ENCODE measurements around the gene UPF1.
"Not testable (repeated sequence)": the region's sequence is repeated elsewhere in the genome, so short reads cannot be mapped to it uniquely, and the experiment has no call there.

UPF1 gene

DNA sequence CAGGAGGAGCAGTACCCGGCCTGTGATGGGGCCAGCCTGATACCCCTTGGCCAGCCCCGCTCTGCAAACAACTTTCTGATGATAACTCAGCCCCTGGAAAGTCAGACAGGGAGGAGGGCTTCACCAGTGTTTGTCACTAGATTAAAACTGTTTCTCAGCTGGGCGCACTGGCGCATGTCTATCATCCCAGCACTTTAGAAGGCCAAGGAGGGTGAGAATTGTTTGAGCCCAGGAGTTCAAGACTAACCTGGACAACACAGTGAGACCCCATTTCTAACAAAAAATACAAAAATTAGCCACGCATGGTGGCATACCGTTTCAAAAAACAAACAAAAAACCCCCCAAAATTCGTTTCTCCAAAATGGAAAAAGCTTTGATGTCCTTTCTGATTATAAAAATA is 69.7 kb downstream of the UPF1 start:
- DNase-seq, result no peak

DNA sequence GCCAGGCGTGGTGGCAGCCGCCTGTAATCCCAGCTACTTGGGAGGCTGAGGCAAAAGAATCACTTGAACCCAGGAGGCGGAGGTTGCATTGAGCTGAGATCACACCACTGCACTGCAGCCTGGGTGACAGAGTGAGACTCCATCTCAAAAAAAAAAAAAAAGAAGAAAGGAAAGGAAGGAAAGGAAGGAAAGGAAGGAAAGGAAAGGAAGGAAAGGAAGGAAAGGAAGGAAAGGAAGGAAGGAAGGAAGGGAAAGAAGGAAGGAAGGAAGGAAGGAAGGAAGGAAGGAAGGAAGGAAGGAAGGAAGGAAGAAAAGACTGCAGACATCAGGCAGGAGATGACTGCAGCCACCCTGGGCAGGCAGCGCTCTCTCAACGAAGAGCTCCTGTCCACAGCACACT is 70.8 kb downstream of the UPF1 start:
- DNase-seq, result not testable (repeated sequence)

DNA sequence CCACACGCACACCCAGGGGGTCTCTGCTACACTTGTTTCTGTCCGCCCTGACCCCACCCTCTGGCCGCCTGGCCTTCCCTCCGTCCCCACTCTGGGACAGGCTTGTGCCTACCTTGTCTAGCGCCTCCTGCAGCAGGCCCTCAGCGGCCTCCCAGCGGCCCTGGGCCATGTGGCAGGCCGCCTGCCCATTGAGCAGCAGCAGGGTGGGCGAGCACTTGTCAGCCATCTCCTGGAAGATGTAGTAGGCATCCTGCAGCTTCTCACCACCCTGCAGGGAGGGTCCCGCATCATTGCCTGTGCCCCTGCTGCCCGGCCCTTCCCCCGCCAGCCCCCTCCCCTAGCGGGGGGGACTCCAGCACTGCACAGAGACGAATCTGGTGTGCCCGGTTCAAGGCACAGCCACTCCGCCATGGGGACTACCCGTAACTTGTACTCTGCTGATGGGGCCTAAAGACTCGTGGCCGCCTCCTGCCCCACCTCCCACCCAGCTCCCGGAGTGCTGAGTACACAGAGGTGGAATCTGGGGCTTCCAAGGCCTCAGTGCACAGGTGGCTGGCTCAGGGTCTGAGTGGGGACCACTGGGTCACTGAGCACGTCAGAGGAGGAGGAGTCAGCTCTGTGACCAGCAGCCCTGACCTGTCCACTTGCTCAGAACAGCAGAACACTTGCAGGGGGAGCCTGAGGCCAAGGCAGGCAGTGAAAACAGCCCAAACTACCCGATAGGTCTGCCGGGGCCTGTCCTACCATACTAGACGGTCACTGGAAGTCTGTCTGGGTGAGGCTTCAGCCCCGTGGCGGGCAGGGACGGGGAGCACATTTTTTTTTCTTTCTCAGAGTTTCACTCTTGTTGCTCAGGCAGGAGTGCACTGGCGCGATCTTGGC is 71.6 kb downstream of the UPF1 start:
- DNase-seq, result no peak

DNA sequence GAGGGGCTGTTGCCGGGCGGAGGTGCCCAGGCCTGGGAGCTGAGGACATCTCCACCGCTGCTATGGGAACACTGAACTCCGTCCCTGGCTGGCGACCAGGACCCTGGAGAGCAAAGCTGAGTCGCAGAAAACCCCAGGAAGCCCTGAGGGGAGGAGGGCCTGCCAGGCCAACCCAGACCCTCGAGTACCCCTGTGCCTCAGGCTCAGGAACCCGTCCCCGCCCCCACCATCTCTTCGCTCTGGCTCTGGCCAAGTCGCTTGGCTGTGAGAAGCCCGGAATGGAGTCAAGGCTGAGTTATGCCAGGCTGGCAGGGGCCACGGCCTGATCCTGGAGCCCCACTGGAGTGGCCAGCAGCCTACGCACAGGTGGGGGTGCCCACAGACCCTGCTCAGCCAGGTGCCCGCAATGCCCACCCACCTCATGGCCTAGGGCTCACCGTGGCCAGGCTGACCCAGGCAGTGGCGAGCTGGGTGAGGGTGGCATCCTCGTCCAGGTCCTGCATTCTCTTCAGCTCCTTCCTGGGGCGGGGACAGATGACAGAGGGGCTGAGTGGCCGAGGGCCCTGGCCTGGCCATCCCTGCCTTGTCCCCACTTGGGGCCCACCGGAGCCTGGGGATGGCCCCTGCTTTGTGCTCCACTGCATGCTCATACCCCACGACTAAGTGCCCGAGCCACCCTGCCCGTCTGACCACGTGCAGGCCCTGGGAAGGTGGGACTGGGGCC is 72.7 kb downstream of the UPF1 start:
- no peak for DNase-seq

DNA sequence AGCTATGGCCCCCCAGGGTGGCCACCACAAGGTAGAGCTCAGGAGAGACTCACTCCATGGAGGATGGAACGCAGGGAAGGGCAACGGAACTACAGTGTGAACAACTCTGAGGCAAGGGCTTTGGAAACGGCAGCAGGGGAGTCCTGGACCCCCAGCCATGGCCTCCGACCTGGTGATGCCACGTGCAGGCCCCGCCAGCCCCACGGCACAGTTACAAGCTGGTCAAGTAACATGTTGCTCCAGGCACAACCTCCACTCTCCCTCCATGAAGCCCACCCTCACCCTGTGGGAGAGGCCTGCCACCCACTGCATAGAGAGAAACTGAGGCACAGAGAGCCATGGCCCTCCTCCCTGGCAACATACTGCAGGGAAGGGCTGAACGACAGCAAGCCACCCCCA is 73.3 kb downstream of the UPF1 start:
- no peak for DNase-seq

DNA sequence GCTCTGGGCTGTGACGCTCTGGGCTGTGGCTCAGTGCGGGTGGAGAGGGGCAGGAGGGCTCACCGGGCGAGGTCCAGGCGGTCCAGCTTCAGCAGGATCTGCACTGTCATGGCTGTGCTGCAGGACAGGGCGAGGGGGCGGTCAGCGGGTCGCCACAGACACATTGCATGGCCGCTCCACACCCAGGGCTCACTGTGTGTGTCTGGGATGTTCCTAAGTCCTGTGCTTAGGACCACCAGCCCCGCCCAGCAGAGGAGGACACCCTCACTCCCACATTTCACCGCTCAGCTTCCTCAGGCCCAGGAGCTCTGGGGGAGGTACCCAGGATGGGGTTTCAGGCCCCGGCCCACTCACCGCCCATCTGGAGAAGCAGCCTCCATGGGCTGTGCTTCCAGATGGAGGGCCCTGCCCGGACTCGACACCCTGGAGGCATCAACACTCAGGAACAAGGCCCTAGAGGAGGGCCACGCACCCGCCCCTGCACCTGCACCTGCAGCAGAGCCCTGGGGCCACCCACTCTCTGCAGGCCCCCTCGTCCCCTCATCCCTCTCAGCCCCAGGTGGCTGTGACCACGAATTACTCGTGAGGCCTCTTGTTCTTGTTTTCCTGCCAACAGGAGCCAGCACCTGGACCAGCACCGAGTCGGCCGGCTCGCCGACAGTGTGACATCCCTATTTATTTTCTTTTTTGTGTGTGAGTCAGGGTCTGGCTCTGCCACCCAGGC is 73.9 kb downstream of the UPF1 start:
- DNase-seq, result no peak

DNA sequence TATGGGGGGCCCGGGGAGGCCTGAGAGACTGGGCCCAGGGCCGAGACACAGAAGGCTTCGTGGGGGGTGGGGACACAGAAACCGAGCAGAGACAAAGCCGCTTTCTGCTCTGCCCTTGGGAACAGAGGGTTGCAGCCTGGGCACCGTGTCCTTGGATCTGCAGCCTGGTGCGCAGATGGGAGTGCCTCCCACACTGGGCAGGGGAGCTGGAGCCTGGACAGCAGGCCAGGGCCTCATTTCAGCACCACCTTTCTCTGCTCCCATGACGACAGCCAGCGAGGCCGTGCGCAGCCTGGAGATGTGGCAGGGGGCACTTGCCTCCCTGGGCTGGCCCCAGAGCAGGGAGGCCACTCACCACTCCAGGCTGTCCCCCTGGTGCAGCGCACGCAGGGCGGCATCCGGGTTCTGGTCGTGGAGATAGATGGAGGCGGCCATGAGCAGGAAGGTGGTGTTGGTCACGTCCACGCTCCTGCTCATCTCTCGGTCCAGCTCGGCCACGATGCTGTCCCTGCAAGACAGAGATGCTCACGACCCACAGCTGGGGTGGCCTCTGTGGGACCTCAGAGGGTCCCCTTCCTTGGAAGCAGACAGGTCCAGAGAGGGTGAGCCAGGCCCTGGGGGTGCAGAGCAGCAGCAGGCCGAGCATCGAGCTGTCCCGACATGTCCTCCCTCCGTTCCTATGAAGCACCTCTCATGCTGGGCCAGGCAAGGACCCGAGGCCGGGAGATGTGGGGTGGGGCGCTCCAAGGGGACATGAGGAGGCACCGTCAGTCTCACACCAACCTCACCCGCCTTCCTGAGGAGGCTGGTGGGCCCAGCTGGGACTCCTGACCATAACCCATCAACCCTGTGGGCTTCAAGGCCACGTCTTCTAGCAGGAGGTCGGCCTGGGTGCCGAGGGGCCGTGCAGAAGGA is 75.1 kb downstream of the UPF1 start:
- DNase-seq, result no peak

DNA sequence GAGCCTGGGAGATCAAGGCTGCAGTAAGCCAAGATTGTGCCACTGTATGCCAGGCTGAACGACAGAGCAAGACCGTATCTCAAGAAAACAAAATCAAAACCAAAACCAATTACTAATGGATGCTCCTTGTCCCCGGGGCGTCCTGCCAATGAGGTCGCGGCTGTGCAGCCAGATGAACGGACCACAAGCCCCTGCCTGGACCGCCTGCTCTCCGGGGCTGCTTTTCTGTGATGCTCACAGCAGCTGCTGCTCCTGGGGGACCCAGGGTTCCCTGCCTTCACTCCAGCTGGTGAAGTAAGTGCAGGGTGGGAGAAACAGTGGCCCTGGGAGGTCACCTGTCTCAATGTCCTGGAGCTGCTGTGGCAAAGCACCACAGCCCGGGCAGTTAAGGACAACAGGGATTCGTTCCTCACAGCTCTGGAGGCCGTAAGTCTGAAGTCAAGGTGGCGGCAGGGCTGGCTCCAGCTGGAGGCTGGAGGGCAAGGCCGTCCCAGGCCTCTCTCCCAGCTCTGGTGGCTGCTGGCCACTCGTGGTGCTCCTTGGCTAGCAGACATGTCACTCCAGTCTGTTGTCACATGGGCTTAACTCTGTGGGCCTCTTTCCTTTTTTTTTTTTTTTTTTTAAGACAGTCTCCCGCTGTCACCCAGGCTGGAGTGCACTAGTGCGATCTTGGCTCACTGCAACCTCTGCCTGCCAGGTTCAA is 77.3 kb downstream of the UPF1 start:
- no peak for DNase-seq

DNA sequence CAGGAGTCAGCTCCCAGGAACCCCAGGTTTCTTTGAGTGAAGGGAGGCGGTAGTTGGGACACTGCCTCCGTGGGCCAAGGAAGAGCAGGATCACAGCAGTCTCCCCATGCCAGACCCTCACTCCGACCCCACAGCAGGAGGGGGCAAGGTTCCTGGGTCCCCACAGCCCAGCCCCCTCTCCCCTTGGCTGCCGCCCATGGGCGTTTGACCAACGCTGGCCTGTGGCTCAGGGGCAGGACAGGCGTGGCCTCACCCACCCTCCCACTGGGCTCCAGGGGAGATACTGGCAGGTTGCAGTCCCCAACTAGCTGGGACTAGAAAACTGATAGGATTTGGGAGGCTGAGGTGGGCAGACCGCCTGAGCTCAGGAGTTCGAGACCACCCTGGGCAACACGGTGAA is 78.3 kb downstream of the UPF1 start:
- DNase-seq, result no peak

DNA sequence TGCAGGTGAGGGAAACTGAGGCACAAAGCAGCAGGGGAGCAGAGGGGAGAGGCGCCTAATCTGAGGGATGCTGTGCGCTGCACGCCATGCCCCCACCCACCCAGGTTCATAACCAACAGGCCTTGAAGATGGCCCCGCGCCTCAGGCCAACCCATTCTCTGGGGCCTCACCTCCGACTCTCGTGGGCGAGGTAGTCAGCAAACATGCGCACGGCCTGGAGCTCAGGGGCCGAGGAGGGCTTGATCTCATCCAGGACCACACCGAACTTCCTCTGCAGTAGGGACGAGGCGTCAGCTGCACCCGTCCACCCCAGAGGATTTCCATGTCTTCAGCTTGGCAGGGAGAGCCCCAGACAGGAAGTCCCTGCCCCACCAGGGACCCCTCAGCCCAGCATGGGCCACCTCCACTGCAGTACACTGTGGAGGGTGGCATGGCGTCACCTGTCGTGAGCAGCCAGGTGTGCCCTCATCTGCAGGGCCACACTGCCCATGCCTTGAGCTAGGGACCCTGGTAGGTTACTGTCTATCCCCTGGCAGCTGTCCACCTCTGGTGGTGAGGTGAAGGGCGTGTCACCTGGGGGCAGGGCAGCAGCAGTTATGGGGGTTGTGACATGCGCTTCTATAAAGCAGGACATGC is 79.2 kb downstream of the UPF1 start:
- DNase-seq, result no peak

DNA sequence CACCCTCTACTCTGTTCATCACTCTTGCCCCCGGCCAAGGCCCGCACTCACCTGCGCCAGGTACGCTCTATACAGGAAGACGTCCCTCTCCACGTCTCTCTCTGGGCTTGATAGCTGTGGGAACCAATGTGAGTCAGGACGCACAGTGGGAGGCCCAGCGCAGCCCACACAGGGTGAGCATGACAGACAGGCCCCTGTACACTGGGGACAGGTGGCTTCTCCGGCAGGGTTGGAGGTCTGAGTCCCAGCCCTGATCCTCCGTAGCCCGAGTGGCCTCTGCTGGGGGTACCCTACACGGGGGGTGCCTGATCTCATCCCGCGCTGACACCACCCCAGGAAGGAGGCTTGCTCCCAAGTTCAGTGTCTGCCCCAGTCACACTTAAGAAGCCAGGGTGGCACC is 81.2 kb downstream of the UPF1 start:
- no peak for DNase-seq

DNA sequence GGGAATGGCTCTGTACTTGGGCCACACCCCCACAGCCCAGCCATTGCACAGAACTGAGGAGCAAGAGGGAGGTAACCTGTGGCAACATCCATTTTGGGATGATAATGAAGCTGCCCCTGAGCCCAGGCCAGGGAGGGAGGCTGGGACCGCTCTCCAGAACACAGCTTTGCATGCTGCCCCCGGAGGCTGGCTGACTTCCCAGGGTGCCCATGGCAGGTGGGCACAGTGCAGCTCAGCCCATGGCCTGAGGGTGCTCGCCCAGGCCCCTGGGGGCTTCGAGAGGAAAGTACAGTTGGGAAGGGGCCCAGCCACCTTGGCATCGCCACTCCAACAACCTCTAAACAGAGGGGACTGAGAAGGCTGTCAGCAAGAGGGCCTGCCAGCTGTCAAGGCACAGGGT is 81.7 kb downstream of the UPF1 start:
- DNase-seq, result no peak

DNA sequence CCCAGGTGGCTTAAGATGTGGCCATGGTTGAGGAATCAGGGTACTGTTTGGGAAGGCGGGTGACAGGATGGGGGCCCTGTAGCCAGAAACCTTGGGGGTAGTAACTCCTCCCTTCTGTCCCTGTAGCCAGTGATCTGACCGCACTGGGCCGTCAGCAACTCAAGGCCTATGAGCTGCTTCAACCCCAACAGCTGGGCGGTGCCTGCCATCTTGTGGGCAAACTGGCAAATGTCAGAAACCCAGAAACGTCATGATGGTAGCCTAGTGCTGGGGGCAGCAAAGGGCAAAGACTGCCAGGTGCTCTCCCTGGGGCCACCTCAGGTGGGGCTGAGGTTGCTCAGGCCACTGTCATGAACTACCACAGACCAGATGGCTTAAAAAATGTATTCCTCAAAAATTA is 83.9 kb downstream of the UPF1 start:
- peak; percentile 21 for DNase-seq

DNA sequence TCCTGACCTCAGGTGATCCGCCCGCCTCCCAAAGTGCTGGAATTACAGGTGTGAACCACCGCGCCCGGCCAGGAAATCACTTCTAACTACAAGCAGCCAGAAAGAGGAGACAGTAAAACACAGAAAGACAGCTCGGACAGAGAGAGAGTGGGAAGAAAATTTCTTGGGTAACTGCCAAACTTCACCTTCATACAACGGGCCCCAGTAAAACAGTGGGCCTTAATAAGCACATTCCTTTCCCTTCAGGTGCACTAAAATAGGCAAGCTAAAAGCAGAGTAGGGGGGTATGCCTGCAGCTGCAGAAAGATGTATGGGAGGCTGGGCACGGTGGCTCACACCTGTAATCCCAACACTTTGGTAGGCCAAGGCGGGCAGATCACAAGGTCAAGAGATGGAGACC is 85.8 kb downstream of the UPF1 start:
- not testable (repeated sequence) for DNase-seq

Data from fibroblast of skin of right biceps (primary cell).